Measurements from ENCODE around the gene C12orf42.
A peak's percentile ranks its signal among the peaks of the same experiment; 100 is the strongest.

- no peak for TF ChIP-seq EZH2phosphoT487 (IDR thresholded peaks at IDR 0.05; ENCODE audit: borderline replicate concordance, low read length)
- peak; percentile 60 for TF ChIP-seq CTCF (conservative IDR thresholded peaks at IDR 0.05; ENCODE audit: low read depth, low read length)
- TF ChIP-seq EZH2 (IDR thresholded peaks at IDR 0.05; ENCODE audit: low read length, unreplicated experiment): no peak
These were observed 169.6 kb downstream of the C12orf42 start for GRCh38 chr12:103326190-103326589.
